ENCODE data around the gene ACTA1.
"Not testable (repeated sequence)": the region's sequence is repeated elsewhere in the genome, so short reads cannot be mapped to it uniquely, and the experiment has no call there.

Gene ACTA1

GRCh38 chr1:229440851-229441537, 7.1 kb upstream of the ACTA1 start:
- DNase-seq (ENCODE audit: low spot score): no peak

GRCh38 chr1:229438021-229438420, 4.1 kb upstream of the ACTA1 start:
- DNase-seq (ENCODE audit: low spot score): no peak

GRCh38 chr1:229437443-229437842, 3.5 kb upstream of the ACTA1 start:
- no peak for DNase-seq (ENCODE audit: low spot score)

DNA sequence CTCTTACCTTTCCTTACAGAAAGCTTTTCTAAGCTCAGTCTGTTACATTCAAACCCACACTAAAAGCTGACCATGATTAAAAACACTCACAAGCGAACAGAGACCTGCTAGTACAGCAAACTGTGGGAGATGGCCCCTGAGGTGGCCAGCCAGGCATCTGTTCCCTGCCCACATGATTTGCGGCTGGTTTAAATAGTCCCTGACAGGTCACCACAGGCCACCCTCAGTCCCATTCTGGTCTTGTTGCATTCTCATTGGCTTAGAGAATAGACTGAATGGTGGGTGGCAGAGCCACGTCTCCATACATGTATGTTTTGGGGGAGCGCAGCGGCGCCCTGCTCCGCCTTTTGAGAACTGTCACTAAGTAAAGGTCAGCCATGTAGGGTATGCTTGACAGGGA, 2.3 kb upstream of the ACTA1 start:
- DNase-seq (ENCODE audit: low spot score): no peak

DNA sequence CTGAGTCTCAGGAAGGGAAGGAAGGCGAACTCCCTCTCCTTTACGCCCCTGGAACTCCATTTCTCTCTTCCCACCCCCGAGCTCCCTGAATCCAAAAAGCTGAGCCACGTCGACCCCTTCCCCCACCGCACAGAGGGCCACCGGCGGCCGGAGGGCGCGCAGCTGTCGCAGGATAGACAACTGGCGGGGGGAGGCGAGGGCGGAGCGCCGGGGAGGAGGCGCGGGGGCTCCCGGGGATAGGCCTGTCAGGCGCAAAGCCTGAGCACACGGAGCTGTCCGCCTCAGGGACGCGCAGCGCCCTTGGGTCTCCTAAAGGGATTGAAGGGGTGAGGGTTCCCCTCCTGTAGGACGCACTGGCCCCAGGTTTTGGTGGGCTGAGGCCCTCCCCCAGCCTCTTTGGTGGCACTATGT, 752 bp upstream of the ACTA1 start:
- peak; percentile 65 for DNase-seq (ENCODE audit: low spot score)

DNA sequence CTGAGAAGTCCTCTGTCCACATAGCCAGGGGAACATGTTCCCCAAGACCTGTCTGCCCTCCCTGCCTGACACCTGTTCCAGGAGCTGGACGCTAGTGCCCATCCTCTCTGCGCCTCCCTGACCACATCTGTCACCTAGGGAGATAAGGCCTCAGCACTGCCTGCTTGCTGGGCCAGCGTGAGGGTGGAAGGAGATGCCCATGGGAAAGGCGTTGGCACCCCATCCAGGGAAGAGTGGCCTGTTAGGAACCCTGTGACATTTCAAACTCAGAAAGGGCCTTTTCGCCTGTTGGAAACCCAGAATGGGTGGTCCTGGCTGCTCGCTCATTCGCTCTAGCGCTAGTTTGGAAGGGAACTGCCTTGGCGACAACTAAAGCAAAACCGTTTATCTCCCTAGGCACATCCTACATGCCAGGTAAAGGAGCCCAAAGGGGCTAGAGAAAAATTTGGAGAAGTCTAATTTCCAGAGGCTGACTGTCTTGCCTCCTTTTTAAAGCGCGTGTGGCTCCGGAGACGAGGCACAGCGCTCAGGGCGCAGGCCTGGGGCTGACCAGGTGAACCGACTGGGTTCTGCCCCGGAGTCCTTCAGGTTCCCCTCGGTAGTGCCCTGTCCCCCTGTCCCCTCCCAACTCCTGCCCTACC, 410 bp downstream of the ACTA1 start:
- no peak for DNase-seq (ENCODE audit: low spot score)

- DNase-seq (ENCODE audit: low spot score): no peak
Observed at GRCh38 chr1:229432905-229433304, 989 bp downstream of the ACTA1 start.

DNA sequence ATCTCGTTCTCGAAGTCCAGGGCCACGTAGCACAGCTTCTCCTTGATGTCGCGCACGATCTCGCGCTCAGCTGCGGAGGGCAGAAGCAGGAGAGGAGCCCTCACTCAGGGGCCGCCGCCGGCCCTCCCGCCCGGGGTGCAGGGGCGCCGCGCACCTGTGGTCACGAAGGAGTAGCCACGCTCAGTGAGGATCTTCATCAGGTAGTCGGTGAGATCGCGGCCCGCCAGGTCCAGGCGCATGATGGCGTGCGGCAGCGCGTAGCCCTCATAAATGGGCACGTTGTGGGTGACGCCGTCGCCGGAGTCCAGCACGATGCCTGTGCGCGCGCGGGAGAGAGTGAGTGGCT, 1.8 kb downstream of the ACTA1 start:
- DNase-seq (ENCODE audit: low spot score): no peak

DNA sequence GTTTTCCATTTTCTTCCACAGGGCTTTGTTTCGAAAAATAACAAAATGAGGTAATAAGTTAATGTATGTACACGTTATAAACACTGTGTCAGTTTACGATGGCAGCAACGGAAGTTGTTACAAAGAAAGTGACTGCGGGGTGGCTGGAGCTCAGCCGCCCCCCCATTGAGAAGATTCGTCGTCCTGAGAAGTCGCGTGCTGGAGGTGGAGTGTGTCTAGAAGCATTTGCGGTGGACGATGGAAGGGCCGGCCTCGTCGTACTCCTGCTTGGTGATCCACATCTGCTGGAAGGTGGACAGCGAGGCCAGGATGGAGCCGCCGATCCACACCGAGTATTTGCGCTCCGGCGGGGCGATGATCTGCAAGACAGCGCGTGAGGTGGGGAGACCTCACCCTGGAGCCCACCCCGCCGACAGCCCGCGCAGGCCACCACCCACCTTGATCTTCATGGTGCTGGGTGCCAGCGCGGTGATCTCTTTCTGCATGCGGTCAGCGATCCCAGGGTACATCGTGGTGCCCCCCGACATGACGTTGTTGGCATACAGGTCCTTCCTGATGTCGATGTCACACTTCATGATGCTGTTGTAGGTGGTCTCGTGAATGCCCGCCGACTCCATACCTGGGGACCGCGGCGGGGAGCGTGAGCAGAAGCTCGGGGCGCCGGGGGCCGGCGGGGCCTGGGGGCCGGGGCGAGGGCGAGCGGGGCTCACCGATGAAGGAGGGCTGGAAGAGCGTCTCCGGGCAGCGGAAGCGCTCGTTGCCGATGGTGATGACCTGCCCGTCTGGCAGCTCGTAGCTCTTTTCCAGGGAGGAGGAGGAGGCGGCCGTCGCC, 2.4 kb downstream of the ACTA1 start:
- DNase-seq (ENCODE audit: low spot score): no peak

DNA sequence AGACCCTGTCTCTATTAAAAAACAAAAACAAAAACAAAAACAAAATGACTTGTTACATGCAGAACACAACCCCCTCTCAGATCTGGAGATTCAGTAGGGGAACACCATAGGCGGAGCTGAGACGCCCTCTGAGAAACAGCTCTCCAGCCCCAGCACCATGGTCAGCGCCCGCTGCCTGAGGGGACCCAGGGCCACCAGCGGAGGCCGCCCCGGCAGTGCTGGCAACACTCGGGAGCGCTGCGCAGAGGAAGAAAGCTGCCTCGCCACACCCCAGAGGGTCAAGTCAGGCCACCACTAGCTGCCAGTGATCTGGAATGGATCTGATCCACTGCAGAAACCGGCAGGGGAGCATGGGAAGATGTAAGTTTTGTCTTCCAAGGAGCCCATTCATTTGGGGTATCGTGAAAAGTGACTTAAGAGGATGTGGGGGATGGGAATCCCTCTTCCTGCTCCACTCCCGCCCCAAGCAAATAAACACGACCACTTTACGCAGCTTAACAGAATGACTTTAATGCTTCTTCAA, 3.1 kb downstream of the ACTA1 start:
- DNase-seq (ENCODE audit: low spot score): peak; percentile 90

GRCh38 chr1:229428256-229428655, 5.6 kb downstream of the ACTA1 start:
- no peak for DNase-seq (ENCODE audit: low spot score)

- DNase-seq (ENCODE audit: low spot score): no peak
Observed at GRCh38 chr1:229427572-229427971, 6.3 kb downstream of the ACTA1 start.

- DNase-seq (ENCODE audit: low spot score): no peak
Observed at GRCh38 chr1:229425564-229426159, 8.2 kb downstream of the ACTA1 start.

GRCh38 chr1:229420765-229421164, 13.1 kb downstream of the ACTA1 start:
- DNase-seq (ENCODE audit: low spot score): no peak

- DNase-seq (ENCODE audit: low spot score): no peak
Observed at GRCh38 chr1:229420224-229420623, 13.7 kb downstream of the ACTA1 start.

GRCh38 chr1:229418586-229418985, 15.3 kb downstream of the ACTA1 start:
- not testable (repeated sequence) for DNase-seq (ENCODE audit: low spot score)

DNA sequence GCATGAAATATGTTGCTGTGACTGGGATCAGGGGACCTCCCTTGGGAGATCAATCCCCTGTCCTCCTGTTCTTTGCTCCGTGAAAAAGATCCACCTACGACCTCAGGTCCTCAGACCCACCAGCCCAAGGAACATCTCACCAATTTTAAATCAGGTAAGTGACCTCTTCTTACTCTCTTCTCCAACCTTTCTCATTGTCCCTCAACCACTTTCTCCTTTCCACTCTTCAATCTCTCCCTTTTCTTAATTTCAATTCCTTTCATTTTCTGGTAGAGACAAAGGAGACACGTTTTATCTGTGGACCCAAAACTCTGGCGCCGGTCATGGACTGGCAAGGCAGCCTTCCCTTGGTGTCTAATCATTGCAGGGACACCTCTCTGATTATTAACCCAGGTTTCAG, 21.1 kb downstream of the ACTA1 start:
- not testable (repeated sequence) for DNase-seq (ENCODE audit: low spot score)

GRCh38 chr1:229412056-229412455, 21.8 kb downstream of the ACTA1 start:
- peak; percentile 62 for DNase-seq (ENCODE audit: low spot score)

DNA sequence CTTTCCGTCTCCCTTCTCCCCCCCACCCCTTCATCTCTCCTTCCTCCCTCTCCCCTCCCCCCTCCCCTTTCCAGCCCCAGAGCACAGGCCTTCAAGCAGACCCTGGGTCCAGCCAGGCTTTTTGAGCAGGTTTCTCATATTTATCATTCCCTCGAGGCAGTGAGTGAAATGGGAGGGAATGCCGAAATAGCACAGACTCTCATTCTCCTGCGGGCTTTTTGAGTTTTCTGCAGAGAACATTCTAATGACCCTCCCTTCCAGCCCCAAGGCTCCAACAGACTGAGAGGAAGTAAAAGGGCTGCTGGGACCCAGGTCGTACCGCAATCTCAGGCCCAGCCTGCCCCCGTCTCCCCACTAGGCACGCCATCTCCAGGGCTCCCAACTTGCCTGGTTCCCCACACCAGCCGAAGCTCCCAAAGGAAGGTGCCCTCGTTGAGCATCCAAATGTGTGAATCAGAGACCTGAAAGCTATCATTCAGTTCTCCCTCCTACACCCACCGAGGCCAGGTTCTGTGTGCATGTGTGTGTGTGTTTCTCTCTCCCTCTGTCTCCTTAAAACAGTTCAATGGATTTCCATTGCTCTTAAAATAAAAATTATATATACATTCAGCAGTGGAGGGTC, 22.3 kb downstream of the ACTA1 start:
- no peak for DNase-seq (ENCODE audit: low spot score)

DNA sequence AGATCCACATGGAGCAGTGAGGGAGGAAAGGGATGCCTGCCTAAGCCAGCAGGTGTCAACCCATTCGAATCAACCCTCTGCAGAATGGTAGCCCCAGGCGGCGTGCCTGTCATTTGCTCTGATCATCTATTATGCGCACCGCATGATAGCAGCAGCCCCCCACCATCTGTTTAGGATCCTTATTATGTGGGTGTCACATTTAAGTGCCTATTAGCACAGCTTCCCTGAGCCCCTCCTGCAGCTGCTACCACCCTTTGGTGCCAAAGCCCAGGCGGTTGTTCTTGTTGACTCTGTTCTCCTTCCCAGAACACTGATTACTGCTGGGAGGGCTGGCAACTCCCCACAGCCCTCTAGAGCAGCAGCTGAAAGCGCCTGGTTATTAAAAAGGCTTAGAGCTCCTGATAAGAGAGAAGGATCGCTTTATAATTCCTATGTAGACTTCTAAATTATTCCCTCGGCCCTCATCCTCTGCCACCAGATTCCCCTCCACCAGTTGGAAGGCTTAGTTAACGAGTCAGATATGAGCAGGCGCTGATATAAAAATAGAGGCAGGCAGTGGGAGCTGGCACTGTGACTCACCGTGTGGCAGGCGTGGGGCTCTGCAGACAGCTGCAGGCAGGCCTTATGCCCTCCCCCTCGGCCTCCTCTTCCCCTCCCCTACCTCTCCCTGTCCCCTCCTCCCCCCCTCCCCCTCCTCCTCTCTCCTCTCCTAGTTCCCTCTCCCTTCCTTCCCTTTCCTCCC, 23.0 kb downstream of the ACTA1 start:
- peak; percentile 58 for DNase-seq (ENCODE audit: low spot score)

GRCh38 chr1:229410370-229410691, 23.6 kb downstream of the ACTA1 start:
- no peak for DNase-seq (ENCODE audit: low spot score)
